Keratinocyte (primary cell): ENCODE results near the gene CTNNBL1. TPM values are rescaled to one million over a fixed set of nuclear protein-coding genes. Genes with fewer than 3 reads are reported as not detected.

Experiments
- DNase-seq: peaks from one replicate; pipeline ENCODE4 v3.0.0-alpha.2; 2011; ENCODE audit warnings: low read depth, missing footprints, low spot score
- FAIRE-seq: peaks from 2 replicates; lab custom pipeline; 2011; peaks lifted over from hg19 to GRCh38; lab: Jason Lieb, UNC
- H2AFZ ChIP-seq: 2 replicates; pipeline ENCODE4 v1.6.0; 2012; ENCODE audit warnings: low read length, control low read depth, inconsistent platforms; ENCODE audit not compliant: control insufficient read depth
- H3K27ac ChIP-seq: 2 replicates; pipeline ENCODE4 v1.5.1; 2011; ENCODE audit warnings: low read length; ENCODE audit not compliant: control insufficient read depth, insufficient read depth
- H3K27me3 ChIP-seq: 3 replicates; pipeline ENCODE4 v1.6.0; 2011; ENCODE audit warnings: low read length; ENCODE audit not compliant: control insufficient read depth, insufficient read depth; ENCODE audit errors: extremely low read depth
- H3K36me3 ChIP-seq, 2 experiments: 2 replicates in 1 of 2; 3 replicates in 1 of 2; pipeline ENCODE4 v1.5.1; 2011; ENCODE audit warnings: low read length in 2 of 2, mild to moderate bottlenecking in 1 of 2; ENCODE audit not compliant: control insufficient read depth in 2 of 2, insufficient read depth in 2 of 2; ENCODE audit errors: extremely low read depth in 1 of 2
- H3K4me1 ChIP-seq: 3 replicates; pipeline ENCODE4 v1.5.1; 2011; ENCODE audit warnings: low read length; ENCODE audit not compliant: control insufficient read depth, insufficient read depth; ENCODE audit errors: extremely low read depth
- H3K4me2 ChIP-seq: 3 replicates; pipeline ENCODE4 v1.6.0; 2011; ENCODE audit warnings: low read depth, low read length; ENCODE audit not compliant: control insufficient read depth, insufficient read depth; ENCODE audit errors: extremely low read depth
- H3K4me3 ChIP-seq, 3 experiments: fragments of 200-600 bp in 1 of 3; sonication (generic) in 1 of 3; 2 replicates in 2 of 3; 3 replicates in 1 of 3; pipeline ENCODE4 v1.5.1; 2011 to 2016; ENCODE audit warnings: low read length in 3 of 3, mild to moderate bottlenecking in 3 of 3, control low read depth in 2 of 3, inconsistent platforms in 1 of 3, low read depth in 1 of 3, mixed read lengths in 1 of 3, mixed run types in 1 of 3, moderate library complexity in 1 of 3; ENCODE audit not compliant: control insufficient read depth in 2 of 3, insufficient read depth in 2 of 3; ENCODE audit errors: extremely low read depth in 1 of 3
- H3K79me2 ChIP-seq: 2 replicates; pipeline ENCODE4 v1.6.0; 2012; ENCODE audit warnings: low read length; ENCODE audit not compliant: control insufficient read depth, insufficient read depth
- H3K9ac ChIP-seq: 3 replicates; pipeline ENCODE4 v1.6.0; 2011; ENCODE audit warnings: low read length; ENCODE audit not compliant: control insufficient read depth, insufficient read depth; ENCODE audit errors: extremely low read depth
- H3K9me1 ChIP-seq: 3 replicates; pipeline ENCODE4 v1.6.0; 2011; ENCODE audit warnings: low read length; ENCODE audit not compliant: control insufficient read depth, insufficient read depth; ENCODE audit errors: extremely low read depth
- H3K9me3 ChIP-seq: 2 replicates; pipeline ENCODE4 v1.5.1; 2012; ENCODE audit warnings: low read depth, low read length; ENCODE audit not compliant: control insufficient read depth
- H4K20me1 ChIP-seq: 3 replicates; pipeline ENCODE4 v1.6.0; 2011; ENCODE audit warnings: low read length; ENCODE audit not compliant: control insufficient read depth, insufficient read depth; ENCODE audit errors: extremely low read depth
- CTCF ChIP-seq, 3 experiments: IDR thresholded peaks in 1 of 3; conservative IDR thresholded peaks in 1 of 3; optimal IDR thresholded peaks in 1 of 3; 2 replicates in 2 of 3; 3 replicates in 1 of 3; pipeline versions ENCODE3 to v1.5.1; 2011; ENCODE audit warnings: low read length in 3 of 3, mild to moderate bottlenecking in 3 of 3, moderate library complexity in 2 of 3, control low read depth in 1 of 3, inconsistent platforms in 1 of 3; ENCODE audit not compliant: insufficient read depth in 2 of 3; ENCODE audit errors: extremely low read depth in 1 of 3
- EZH2 ChIP-seq: IDR thresholded peaks from one replicate; pipeline ENCODE4 v1.6.1; 2012; ENCODE audit warnings: inconsistent platforms, mild to moderate bottlenecking, low read length, moderate library complexity
- dilution Hi-C: fragments of 300-500 bp; cut with MboI; formaldehyde crosslinking; loops from one replicate; pipeline ENCODE4 v1.7.0; 2020; ENCODE audit warnings: low sequenced_read_pairs; ENCODE audit not compliant: extremely low pct_ligation_motif_present
- polyA plus RNA-seq, 5 experiments: library from polyadenylated mRNA; depleted of rRNA in 3 of 5; stranded (reverse) in 3 of 5; stranded (forward) in 1 of 5; unstranded in 1 of 5; fragments of >200 nt; gene quantifications; 1 replicate in 1 of 5; 2 replicates in 3 of 5; 3 replicates in 1 of 5; pipeline versions ENCODE4 v1.2.1 to v1.2.3, GENCODE V29; 2011 to 2012; ENCODE audit warnings: missing spikeins in 2 of 5, low read depth in 1 of 5, low replicate concordance in 1 of 5

CTNNBL1 gene
- polyA plus RNA-seq, 1 donor (not counting 4 experiments of a cell fraction or from before 2014, with no cell fraction given): 37.0 TPM

- H3K4me3 ChIP-seq: no peak overlapping the region
- DNase-seq (no peak), FAIRE-seq (no peak)
- H3K4me1 ChIP-seq: peaks cover 3% of the 10 kb centered on the region
- H4K20me1 ChIP-seq: no peaks in the 10 kb centered on the region
- H3K9me3 ChIP-seq: no peaks in the 10 kb centered on the region
- dilution Hi-C loops: no loop called here
- H3K9ac ChIP-seq: no peak overlapping the region
- peaks cover 51% of the 10 kb centered on the region for H3K79me2 ChIP-seq
- H3K27ac ChIP-seq: no peak overlapping the region
- H3K36me3 ChIP-seq: no peaks in the 10 kb centered on the region
- no peak overlapping the region for H2AFZ ChIP-seq
- H3K4me2 ChIP-seq: peak overlapping the region; percentile 62
- H3K9me1 ChIP-seq: no peaks in the 10 kb centered on the region
- no peaks in the 10 kb centered on the region for H3K27me3 ChIP-seq
- no peak for TF ChIP-seq CTCF (optimal IDR thresholded peaks at IDR 0.05 in 1 of 3, IDR thresholded peaks at IDR 0.05 in 1 of 3, conservative IDR thresholded peaks at IDR 0.05 in 1 of 3; ENCODE audit: extremely low read depth in 1 of 3, insufficient read depth in 2 of 3, low read length in 3 of 3)
- no peak for TF ChIP-seq EZH2
These were observed 2.0 kb downstream of the CTNNBL1 start for GRCh38 chr20:37695684-37696342.

- DNase-seq: no peak
- Histone ChIP-seq H3K79me2 (peaks cover 60% of the 10 kb centered on the region), H3K36me3 (no peaks in the 10 kb centered on the region), H3K4me3 (no peak overlapping the region), H3K27me3 (no peaks in the 10 kb centered on the region), H3K27ac (no peak overlapping the region), H3K4me2 (no peak overlapping the region), H3K9ac (no peak overlapping the region), H2AFZ (no peak overlapping the region), H3K9me3 (no peaks in the 10 kb centered on the region), H3K4me1 (peaks cover 3% of the 10 kb centered on the region), H3K9me1 (no peaks in the 10 kb centered on the region), H4K20me1 (peaks cover 4% of the 10 kb centered on the region)
- FAIRE-seq: no peak
- dilution Hi-C loops: no loop called here
- no peak for TF ChIP-seq EZH2
- no peak for TF ChIP-seq CTCF (optimal IDR thresholded peaks at IDR 0.05 in 1 of 3, IDR thresholded peaks at IDR 0.05 in 1 of 3, conservative IDR thresholded peaks at IDR 0.05 in 1 of 3; ENCODE audit: extremely low read depth in 1 of 3, insufficient read depth in 2 of 3, low read length in 3 of 3)
These were observed 3.5 kb downstream of the CTNNBL1 start for GRCh38 chr20:37697314-37697713.
